ENCODE data around the gene SMARCA4.

The SMARCA4 gene

DNA sequence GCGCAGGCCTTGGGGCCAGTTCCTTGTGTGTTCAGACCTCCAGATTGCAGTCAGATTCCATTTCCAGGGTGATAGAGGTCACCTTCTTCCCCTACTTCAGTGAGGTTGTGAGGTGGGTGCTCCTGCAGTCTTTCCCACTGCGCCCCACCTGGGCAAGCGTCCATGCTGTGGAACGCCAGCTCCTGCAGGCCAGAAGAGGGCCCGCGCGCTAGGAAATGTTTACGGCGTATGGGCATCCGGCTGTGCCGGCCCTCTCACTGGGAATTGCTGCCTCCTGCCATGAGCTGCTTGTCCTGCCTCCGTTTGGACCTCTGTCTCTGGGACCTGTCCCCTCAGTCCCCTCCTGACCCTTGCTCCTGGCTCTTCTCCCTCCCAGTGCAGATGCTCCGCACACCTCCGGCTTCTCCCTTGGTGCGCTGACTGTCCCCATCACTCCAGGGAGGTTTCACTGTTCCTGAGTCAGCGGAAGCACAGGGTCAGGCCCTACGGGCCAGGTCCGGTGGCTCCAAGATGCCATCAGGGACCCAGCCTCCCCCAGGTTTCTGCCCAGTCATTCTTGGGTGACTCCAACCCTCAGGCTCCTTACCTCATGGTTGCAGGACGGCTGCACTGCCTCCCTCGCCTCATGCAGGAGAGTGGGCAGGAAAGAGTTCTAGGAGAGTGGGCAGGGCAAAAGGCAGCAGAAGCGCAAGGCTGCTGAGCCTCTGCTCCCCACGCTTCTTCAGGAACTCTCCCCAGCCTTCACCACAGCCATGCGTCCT, 56.6 kb downstream of the SMARCA4 start:
- DNase-seq: no peak

DNA sequence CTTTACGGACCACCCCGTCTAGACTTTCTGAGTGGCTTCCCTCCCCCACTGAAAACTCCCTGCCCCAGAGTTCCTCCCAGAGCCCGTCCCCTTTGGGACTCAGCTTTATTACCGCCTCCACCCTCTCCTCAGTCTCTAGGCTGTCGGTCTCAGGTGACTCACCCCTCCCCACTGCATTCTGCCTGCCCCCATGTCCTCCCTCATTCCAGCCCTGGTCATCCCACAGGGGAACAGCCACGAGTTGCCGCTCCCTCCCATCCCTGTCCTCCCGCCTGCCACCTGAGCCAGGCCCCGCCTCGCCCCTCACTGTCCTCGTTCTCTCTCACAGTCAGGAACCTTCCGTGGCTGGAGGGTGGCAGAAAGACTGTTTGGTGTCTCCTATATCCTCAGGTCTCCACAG, 57.3 kb downstream of the SMARCA4 start:
- DNase-seq: no peak

DNA sequence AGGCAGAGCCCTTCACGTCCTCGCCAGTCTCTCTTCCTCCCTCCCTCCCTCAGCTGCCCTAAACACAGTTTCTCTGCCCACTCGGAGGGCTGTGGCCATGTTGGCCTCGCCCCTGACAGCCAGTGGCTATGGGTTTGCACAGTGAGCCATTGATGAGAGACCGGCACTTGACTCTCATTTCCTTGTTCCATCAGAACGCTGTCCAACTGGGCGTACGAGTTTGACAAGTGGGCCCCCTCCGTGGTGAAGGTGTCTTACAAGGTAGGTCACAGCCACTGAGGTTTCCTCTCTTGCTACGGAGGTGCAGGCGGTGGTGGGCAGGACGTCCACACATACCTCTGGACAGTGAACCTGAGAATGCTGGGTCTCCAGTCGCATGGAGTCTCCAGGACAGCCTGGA, 57.9 kb downstream of the SMARCA4 start:
- DNase-seq: no peak

DNA sequence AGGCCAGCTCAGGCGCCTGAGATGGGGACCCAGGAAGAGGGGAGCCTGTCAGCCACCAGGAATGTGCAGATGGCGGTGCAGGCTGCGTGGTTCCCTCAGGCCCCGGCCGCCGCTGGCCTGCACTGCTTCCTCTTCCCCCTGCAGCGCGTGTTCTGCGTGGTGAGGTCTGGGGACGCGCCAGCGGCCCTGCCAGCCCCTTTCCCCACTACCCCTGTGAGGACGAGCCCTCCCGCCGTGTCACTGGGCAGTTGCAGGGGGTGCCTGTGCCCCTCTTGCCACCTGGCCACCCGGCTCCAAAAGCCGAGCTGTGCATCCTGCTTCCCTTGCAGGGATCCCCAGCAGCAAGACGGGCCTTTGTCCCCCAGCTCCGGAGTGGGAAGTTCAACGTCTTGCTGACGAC, 58.4 kb downstream of the SMARCA4 start:
- DNase-seq: no peak

DNA sequence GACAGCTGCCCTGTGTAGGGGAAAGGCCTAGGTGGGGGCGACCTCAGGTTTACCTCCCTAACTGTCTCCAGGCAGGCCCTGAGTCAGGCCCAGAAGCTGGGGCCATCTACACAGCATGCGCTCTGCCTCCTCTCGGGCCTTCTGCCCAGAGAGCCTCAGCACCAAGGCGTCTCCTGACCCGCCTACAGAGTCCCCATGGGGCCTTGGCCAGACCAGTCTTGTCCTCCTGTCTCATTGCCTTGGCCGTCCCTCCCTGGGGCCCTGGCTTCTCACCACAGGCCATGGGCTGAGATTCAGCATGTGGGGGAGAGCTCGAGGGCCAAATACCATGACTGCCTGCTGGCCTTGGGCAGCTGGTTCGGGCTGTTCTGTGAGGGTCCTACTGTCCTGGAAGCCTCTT, 59.0 kb downstream of the SMARCA4 start:
- no peak for DNase-seq

DNA sequence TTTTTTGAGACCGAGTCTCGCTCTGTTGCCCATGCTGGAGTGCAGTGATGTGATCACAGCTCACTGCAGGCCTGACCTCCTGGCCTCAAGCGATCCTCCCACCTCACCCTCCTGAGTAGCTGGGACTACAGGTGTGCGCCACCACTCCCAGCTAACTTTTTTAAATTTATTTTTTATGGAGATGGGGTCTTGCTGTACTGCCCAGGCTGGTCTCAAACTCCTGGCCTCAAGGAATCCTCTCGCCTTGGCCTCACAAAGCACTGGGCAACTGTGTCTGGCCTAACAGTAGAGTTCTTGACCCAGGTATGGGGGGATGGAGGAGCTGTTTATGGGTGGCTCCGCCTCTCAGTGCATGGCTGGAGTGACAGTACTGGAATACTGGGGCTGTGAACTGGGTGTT, 59.6 kb downstream of the SMARCA4 start:
- no peak for DNase-seq

DNA sequence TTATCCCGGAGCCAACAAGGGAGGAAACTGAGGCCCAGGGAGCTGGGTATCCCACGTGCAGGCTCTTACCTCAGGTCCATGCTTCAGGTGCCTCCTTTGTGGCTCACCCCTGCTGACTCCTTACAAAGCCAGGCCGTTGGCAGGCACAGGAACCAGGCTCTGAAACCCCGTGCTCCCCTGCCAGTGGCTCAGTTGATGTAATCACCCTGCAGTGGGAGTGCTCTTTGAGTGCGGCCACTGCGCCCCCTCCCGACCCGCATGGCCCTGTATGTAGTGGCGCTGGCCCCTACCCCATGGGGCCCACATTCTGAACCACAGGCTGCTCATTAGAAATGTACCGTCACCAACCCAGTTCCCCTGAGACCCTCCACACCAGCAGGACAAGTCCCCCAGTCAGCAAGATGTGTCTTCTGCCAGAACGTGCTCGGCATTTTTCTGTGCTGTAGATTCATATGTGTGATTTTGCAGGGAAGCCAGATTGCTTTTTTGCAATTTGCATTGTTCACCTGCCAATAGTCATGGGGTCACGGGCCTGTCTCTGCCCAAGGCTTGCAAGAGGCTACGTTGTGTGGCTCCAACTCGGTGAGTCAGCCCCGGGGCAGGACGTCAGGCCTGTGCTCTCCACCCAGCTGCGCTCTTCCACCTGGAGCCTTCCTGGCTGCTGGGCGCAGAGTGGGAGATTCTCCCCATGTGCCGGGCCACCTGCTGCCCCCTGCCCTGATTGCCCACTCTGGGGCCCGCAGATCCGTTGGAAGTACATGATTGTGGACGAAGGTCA, 60.3 kb downstream of the SMARCA4 start:
- no peak for DNase-seq

DNA sequence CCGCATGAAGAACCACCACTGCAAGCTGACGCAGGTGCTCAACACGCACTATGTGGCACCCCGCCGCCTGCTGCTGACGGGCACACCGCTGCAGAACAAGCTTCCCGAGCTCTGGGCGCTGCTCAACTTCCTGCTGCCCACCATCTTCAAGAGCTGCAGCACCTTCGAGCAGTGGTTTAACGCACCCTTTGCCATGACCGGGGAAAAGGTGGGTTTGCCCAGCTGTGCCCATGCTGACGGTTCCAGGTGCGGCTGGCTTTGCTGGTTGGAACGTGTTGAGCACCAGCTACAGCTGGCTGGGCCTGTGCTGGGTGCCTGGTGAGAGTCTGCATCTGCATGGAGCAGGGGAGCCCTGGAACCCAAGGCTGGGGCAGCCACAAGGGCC, 60.9 kb downstream of the SMARCA4 start:
- DNase-seq: no peak

DNA sequence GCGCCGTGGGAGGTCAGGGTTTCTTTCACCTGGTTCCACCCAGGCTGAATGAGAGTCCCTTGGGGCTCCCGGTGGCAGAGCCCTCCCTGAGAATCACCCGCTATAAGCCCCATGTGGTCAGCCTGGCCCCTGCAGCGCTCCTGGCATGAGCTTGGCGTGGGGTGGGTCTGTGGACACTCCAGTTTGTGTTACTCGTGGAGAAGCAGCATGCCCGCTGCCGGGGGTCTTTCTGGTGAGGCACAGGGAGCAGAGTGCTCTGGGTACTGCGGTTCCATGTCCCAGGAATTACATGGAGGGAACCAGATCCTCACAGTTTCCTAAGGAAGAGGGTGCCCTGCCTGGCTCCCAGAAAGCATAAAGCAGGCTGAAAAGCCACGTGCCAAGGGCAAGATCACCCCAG, 62.2 kb downstream of the SMARCA4 start:
- no peak for DNase-seq

DNA sequence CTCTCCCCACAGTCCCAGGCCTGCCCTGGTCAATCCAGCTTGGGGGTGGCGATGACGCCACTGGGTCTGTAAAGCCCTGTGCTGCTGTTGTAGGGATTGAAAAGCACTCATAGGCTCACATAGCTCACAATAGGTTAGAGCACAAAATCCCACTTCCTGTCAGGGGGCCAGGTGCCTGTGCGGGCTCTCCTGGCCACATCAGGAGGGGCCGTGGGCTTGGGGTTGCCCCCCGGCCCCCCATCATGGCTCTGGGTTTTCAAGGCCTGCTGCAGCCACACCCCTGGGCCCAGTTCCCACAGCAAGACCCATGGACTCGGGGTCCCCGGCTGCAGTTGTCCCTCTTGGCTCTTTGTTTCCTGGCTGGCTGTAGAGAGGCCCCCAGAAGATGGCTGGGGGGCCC, 62.9 kb downstream of the SMARCA4 start:
- DNase-seq: no peak

DNA sequence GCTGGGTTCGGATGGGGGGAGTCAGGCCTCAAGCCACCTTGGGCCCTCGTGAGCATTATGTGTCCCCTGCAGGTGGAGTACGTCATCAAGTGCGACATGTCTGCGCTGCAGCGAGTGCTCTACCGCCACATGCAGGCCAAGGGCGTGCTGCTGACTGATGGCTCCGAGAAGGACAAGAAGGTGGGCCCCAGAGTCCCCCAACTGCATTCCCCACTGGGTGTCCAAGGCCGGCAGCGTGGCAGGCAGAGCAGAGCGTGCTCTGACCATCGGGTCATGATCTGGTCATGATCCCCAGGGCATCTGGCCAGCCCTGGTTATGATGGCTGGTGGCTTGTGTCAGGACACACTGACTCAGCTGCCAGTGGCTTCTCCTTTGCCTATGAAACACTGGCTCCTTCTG, 63.4 kb downstream of the SMARCA4 start:
- no peak for DNase-seq

DNA sequence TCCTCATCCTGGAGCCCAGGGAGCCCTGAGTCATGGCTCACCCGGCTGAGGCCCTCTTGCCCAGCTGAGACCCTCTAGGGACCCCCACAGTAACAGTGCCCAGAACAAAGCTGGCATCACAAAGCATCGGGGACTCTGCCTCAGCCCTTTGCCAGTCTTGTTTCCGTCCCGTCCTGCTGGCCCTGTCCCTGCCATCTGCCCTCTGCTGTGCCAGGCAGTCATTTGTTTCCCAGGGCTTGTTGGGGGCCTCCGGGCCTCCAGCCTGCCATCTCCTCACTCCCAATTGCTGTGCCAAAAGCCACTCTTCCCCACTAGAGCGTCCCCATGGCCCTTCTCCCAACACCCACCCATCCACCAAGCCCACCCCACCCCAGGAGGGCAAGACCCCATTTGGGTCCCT, 64.2 kb downstream of the SMARCA4 start:
- DNase-seq: no peak

DNA sequence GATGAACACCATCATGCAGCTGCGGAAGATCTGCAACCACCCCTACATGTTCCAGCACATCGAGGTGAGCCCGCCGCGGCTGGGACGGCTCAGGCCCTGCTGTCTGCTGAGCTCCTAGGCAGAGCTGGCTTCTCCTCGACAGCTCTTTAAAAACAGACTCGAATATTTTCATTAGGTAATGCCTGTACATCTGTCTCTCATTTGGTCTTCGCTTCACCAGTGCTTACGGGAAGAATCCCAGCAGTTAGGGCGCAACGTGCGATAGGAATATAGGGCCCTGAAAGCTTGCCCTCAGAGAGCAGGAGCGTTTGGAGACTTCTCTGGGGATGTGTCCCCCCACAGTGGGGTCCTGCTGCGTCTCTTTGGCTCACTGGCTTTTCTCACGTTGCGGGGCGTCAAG, 64.6 kb downstream of the SMARCA4 start:
- DNase-seq: no peak

DNA sequence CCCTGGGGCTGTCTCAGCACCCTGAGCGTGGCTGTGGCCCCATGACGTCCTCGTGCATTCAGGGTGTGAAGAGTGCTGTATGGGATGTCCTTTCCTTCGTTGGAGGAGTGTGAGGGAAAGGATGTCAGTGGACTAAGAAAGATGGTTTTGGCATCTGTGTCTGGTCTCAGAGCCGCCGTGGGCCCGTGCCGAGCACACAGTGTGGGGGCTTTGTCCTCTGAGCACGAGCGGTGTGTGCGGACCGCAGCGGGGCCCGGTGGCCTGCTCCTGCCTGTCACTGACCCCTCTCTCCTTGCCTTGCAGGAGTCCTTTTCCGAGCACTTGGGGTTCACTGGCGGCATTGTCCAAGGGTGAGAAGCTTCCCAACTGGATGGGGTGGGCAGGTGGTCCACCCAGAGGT, 65.2 kb downstream of the SMARCA4 start:
- DNase-seq: no peak

DNA sequence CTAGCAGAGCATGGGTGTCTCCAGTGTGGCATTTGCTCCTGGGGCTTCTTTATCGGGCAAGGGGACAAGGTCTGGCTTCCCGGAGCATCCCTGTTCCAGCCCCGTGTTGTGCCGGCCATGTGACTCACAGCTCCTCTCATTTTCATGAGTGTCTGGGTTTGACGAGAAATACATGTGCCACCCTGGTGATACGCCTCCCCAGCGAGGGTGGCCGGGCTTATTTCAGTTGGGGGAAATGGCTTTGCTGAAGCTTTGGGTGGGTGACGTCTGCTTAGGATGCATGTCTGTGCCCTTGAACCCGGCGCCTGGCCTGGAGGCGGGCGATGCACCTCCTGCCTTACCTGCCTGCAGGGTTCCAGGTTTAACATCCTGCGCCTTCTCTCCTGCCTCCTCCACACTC, 66.6 kb downstream of the SMARCA4 start:
- no peak for DNase-seq

DNA sequence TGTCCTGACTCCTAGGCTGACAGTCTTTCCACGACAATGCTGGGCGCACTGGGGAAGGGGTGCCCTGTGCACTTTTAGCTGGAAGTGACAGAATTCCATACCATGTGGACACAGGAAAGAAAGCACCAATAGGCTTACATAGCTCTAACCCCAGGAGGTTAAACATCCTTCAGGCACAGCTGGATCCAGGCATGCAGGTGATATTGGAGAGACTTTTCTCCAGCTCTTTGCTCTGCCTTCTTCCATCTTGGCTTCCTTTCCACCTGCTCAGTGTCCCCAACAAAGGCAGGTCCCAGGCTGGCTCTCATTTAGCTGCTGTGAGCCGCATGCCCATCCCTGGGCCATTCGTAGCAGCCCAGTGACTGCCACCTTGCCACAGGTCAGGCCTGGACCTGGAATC, 67.3 kb downstream of the SMARCA4 start:
- DNase-seq: no peak

DNA sequence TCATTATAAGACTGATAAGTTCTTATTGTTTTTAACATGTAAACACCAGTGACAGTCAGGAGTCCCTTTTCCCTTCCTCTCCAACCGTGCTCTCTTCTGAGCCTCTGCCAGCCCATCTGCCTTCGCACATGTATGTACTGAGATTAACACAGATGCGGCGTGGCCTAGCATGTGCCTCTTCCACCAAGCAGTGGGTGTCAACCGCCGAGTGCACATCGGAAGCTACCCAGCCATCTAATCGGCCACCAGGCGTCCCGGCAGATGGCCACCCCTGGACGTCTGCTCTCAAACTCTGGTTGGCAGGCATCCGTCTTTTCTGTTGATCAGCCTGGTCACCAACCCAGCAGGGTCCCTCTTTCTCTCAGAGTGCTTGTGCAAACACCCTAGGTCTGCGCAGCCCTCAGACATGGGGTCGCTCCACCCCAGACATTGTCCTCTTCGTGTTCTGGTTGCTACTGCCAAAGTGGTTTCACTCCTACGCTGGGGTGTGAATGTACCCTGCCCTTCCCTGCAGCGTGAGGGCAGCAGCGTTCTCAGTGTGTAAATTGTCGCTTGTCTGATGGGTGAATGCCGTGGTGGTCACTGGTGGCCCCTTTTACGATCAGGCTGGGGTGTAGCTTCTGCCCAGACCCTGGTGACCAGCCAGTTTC, 70.7 kb downstream of the SMARCA4 start:
- DNase-seq: no peak

DNA sequence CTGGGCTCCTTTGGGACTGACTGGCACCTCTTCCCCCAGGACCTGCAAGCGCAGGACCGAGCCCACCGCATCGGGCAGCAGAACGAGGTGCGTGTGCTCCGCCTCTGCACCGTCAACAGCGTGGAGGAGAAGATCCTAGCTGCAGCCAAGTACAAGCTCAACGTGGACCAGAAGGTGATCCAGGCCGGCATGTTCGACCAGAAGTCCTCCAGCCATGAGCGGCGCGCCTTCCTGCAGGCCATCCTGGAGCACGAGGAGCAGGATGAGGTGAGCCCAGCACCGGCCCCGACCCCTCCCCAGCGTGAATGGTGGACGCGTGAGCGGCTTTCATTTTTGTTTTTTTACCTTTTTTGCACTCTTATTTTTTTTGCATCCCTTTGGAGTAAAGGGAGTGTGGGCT, 72.4 kb downstream of the SMARCA4 start:
- no peak for DNase-seq

DNA sequence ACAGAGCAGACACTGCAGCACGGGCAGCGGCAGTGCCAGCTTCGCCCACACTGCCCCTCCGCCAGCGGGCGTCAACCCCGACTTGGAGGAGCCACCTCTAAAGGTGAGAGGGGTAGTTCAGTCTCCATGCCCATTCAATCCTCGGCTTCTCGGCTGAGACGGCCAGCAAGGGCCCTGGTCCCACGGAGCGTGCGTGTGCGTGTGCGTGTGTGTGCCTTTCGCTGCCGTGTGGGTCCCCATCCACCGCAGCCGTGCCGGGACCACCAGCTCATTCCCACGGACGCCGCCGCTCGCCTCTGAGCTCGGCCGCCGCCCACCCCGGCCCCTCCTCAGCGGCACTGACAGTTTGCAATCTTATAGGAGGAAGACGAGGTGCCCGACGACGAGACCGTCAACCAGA, 72.9 kb downstream of the SMARCA4 start:
- DNase-seq: no peak

DNA sequence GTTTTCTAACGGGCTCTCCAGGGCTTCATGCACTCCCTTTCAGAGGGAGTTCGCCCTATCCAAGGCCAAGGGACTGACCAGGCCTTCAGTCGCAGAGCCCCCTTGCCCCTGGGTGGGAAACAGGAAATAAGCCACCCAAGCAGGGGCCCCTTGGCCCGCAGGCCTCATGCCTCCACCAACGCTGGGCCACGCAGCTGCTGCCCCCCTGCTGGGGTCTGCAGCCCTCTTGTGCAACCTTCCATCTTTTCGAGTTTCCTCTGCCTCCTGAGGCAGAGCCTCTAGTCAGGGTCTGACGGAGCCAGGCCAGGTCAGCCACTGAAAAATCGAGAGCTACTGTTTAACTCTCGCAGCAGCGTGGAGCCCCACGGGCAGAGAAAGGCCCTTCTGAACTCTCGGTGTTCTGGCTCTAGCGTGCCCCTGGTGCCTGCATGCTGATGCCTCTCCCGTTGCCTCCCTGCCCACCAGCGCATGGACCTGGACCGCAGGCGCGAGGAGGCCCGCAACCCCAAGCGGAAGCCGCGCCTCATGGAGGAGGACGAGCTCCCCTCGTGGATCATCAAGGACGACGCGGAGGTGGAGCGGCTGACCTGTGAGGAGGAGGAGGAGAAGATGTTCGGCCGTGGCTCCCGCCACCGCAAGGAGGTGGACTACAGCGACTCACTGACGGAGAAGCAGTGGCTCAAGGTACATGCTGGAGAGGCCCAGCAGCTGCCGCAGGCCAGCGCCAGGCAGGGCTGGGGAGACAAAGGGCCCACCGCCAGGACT, 73.8 kb downstream of the SMARCA4 start:
- no peak for DNase-seq

DNA sequence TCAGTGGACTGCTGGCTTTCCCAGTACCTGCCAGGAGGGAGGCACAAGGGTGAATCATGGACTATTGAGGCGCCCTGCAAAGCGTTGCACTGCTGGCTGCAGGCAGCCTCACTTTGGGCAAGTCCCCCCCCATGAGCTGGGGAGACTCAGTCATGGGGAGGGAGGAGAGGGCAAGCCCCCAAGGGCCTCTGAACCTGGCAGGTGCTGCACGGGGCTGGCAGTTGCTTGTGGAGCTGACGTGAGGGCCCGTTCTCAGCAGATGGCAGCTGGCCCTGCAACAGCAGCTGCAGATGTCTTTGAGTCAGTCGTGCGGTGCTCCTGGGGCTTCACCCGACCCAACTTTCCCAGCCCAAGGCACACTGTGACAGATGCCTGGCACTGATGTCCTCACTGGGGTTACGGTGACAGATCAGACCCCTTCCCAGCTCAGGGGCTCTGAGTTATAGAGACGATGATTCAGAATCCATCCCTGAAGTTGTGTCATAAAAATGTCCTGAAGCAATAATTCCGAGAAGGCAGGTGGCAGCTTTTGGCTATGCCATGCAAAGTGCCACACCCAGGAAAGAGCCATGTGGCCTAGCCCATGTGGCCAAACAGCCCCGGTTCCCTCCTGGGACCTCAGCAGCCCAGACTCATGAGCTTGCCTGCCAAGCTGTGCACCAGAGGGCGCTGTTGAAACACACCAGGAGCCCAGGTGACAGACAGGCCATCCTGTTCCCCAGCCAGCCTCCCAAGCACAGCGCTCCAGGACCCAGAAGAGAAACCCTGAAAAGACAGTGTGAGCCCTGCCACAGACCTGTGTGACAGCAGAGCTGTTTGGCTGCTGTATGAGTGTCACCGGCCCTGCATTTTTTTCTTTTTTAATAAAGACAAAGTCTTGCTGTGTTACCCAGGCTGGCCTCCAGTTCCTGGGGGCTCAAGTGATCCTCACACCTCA, 74.9 kb downstream of the SMARCA4 start:
- peak; percentile 86 for DNase-seq

DNA sequence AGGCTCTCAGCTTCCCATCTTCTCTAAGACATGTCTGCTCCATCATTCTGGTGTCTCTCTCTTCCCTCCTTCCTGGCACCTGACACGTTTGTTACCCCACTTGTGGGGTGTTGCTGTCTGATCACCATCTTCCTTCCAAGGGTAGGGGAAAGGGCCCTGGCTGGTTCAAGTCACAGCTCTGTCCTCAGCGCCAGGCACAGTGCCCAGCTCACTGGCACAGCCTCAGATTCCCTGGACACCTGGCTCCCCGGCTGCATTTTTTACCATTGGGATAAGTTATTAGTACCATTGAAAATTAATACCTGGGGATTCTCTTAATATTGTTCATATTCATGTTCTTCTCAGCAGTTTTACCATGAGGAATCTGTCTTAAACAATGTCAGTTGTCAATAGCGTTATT, 77.7 kb downstream of the SMARCA4 start:
- no peak for DNase-seq
